B cell (primary cell): ENCODE results near the gene GSDME. TPM values are rescaled to one million over a fixed set of nuclear protein-coding genes. Genes with fewer than 3 reads are reported as not detected.

Experiments used
- ATAC-seq: fragments of 200-7000 bp; cut with Tn5 transposase; one replicate; pipeline ENCODE4 v1.10.0; 2021; ENCODE audit warnings: low read depth, mild to moderate bottlenecking, moderate number of reproducible peaks, moderate library complexity
- CTCF ChIA-PET: fragments of 350-600 bp; sonication (Branson Sonifier 250); formaldehyde crosslinking; loops from one replicate; lab custom pipeline; 2021; ENCODE audit warnings: antibody characterized with exemption, inconsistent platforms; lab: Charles Lee
- POLR2A ChIA-PET: fragments of 350-600 bp; sonication (Branson Sonifier 250); formaldehyde crosslinking; loops from one replicate; lab custom pipeline; 2021; ENCODE audit warnings: antibody characterized with exemption; lab: Charles Lee
- DNase-seq: peaks from one replicate; pipeline ENCODE4 v3.0.0; 2013
- H2AFZ ChIP-seq: 2 replicates; pipeline ENCODE4 v1.6.1; 2012; ENCODE audit warnings: mild to moderate bottlenecking, low read depth, low read length; ENCODE audit not compliant: insufficient read depth, poor library complexity, severe bottlenecking
- H3K27ac ChIP-seq, 2 donors: 1 replicate in 1 of 2; 2 replicates in 1 of 2; pipeline ENCODE4 v1.5.1; 2012 to 2013; ENCODE audit warnings: low read length in 2 of 2, mild to moderate bottlenecking in 2 of 2, moderate library complexity in 1 of 2
- H3K27me3 ChIP-seq, 4 experiments: fragments of 200-600 bp in 1 of 4; sonication (generic) in 1 of 4; replicated peaks in 1 of 4; 1 replicate in 2 of 4; 2 replicates in 2 of 4; pipeline versions ENCODE4 v1.6.1 to v1.7.0; 2013 to 2016; ENCODE audit warnings: low read length in 3 of 4, mild to moderate bottlenecking in 2 of 4, mixed read lengths in 1 of 4, moderate library complexity in 1 of 4; ENCODE audit not compliant: insufficient read depth in 4 of 4, control insufficient read depth in 3 of 4; ENCODE audit errors: control extremely low read depth in 1 of 4
- H3K36me3 ChIP-seq, 2 experiments: replicated peaks in 1 of 2; 1 replicate in 1 of 2; 2 replicates in 1 of 2; pipeline versions ENCODE4 v1.6.1 to v1.7.1; 2013; ENCODE audit warnings: low read length in 1 of 2; ENCODE audit not compliant: insufficient read depth in 2 of 2, control insufficient read depth in 1 of 2; ENCODE audit errors: control extremely low read depth in 1 of 2, extremely low read depth in 1 of 2
- H3K4me1 ChIP-seq, 2 donors: fragments of 200-600 bp in 1 of 2; sonication (generic) in 1 of 2; 1 replicate in 1 of 2; 2 replicates in 1 of 2; pipeline versions ENCODE4 v1.5.1 to v1.6.1; 2013 to 2017; ENCODE audit warnings: low read length in 2 of 2; ENCODE audit not compliant: control insufficient read depth in 2 of 2, insufficient read depth in 2 of 2
- H3K4me2 ChIP-seq: replicated peaks from 2 replicates; pipeline ENCODE3; 2012; ENCODE audit warnings: mild to moderate bottlenecking, low read depth, low read length; ENCODE audit not compliant: poor library complexity, severe bottlenecking
- H3K4me3 ChIP-seq, 5 experiments: fragments of 200-600 bp in 1 of 5; sonication (generic) in 1 of 5; 1 replicate in 3 of 5; 2 replicates in 2 of 5; pipeline versions ENCODE4 v1.5.1 to v1.7.0; 2011 to 2016; ENCODE audit warnings: low read length in 4 of 5, mild to moderate bottlenecking in 4 of 5, low read depth in 2 of 5, control low read depth in 1 of 5, moderate library complexity in 1 of 5; ENCODE audit not compliant: insufficient read depth in 1 of 5; ENCODE audit errors: control extremely low read depth in 1 of 5, extremely low read depth in 1 of 5
- H3K79me2 ChIP-seq: fragments of 200-600 bp; sonication (generic); one replicate; pipeline ENCODE4 v1.6.0; 2016; ENCODE audit warnings: low read length; ENCODE audit not compliant: control insufficient read depth, insufficient read depth
- H3K9ac ChIP-seq: fragments of 200-600 bp; sonication (generic); 2 replicates; pipeline ENCODE4 v1.6.1; 2017; ENCODE audit warnings: mild to moderate bottlenecking, low read length, moderate library complexity
- H3K9me3 ChIP-seq, 3 donors: one replicate each; pipeline versions ENCODE4 v1.6.1 to v1.7.1; 2013; ENCODE audit warnings: low read length in 2 of 3; ENCODE audit not compliant: control insufficient read depth in 2 of 3, insufficient read depth in 1 of 3; ENCODE audit errors: control extremely low read depth in 1 of 3
- H4K20me1 ChIP-seq: 2 replicates; pipeline ENCODE4 v1.6.0; 2012; ENCODE audit warnings: mild to moderate bottlenecking, low read length; ENCODE audit not compliant: insufficient read depth, control insufficient read depth, poor library complexity, severe bottlenecking
- H3K27ac Mint-ChIP-seq: one replicate; pipeline ENCODE4 v1.8.0; 2021; ENCODE audit warnings: mixed read lengths
- H3K27me3 Mint-ChIP-seq: one replicate; pipeline ENCODE4 v1.8.0; 2021; ENCODE audit warnings: mixed read lengths
- H3K4me1 Mint-ChIP-seq: one replicate; pipeline ENCODE4 v1.8.0; 2021; ENCODE audit warnings: mixed read lengths
- H3K4me3 Mint-ChIP-seq: one replicate; pipeline ENCODE4 v1.8.0; 2021; ENCODE audit warnings: mixed read lengths
- H3K9me3 Mint-ChIP-seq: one replicate; pipeline ENCODE4 v1.8.0; 2022; ENCODE audit warnings: mixed read lengths; ENCODE audit not compliant: insufficient read depth
- CTCF ChIP-seq: fragments of 200-600 bp; IDR thresholded peaks from one replicate; pipeline ENCODE4 v1.8.0; 2022; ENCODE audit warnings: antibody characterized with exemption, mild to moderate bottlenecking
- EZH2 ChIP-seq: IDR thresholded peaks from 2 replicates; pipeline ENCODE4 v1.6.1; 2012; ENCODE audit warnings: borderline replicate concordance, low read depth, mild to moderate bottlenecking, moderate library complexity, low read length; ENCODE audit not compliant: insufficient read depth, poor library complexity, severe bottlenecking
- WGBS: methylation state at CpG from one replicate; pipeline ENCODE4 v1.1.5; 2013; ENCODE audit warnings: missing lambda C conversion rate; ENCODE audit not compliant: insufficient coverage; 5-methylcytosine and 5-hydroxymethylcytosine counted together
- intact Hi-C: fragments of 100-400 bp; cut with micrococcal nuclease; formaldehyde crosslinking; loops from one replicate; pipeline ENCODE4 v1.10.0; 2022
- polyA plus RNA-seq: library from polyadenylated mRNA; depleted of rRNA; stranded (reverse); fragments of >200 nt; gene quantifications from 2 replicates; pipeline ENCODE4 v1.2.3, GENCODE V29; 2012
- total RNA-seq, 2 donors: library from RNA; stranded (reverse); fragments of 120-200 nt in 1 of 2; gene quantifications; 1 replicate in 1 of 2; 2 replicates in 1 of 2; pipeline versions ENCODE4 v1.2.3 to v1.2.4, GENCODE V29; 2013 to 2022

GSDME gene
- total and polyA plus RNA-seq, 2 donors (not counting 1 experiment from before 2014, with no cell fraction given), result 7.0 to 11.9 TPM

- H3K79me2 ChIP-seq, result no peaks in the 10 kb centered on the region
- no peak overlapping the region for H3K9ac ChIP-seq
- WGBS, result 98% methylated on average over 5 of the region's 8 CpGs
- ATAC-seq, result no peak
- ChIA-PET CTCF (interaction anchor here (1.2 to 3.0 kb wide), 4 partner anchors 9 to 378 kb away, joined by 3 to 14 read pairs (median 8); no protein-coding TSS in a partner anchor), POLR2A (no interaction called here)
- no peak overlapping the region for H3K4me2 ChIP-seq
- no peaks in the 10 kb centered on the region for H3K27me3 ChIP-seq
- no peak overlapping the region for H2AFZ ChIP-seq
- no peaks in the 10 kb centered on the region for H3K27me3 Mint-ChIP-seq
- no peak overlapping the region for H3K4me3 Mint-ChIP-seq
- no peak for DNase-seq
- no peak overlapping the region for H3K27ac ChIP-seq
- no peak for TF ChIP-seq EZH2
- TF ChIP-seq CTCF, result no peak
- H3K36me3 ChIP-seq, result no peaks in the 10 kb centered on the region
- H3K4me3 ChIP-seq, result no peak overlapping the region
- H4K20me1 ChIP-seq, result no peaks in the 10 kb centered on the region
- H3K4me1 Mint-ChIP-seq, result peaks cover 49% of the 10 kb centered on the region
- peaks cover 44 to 48% of the 10 kb centered on the region in 2 donors for H3K4me1 ChIP-seq
- intact Hi-C loops, result loop anchor here (10.0 kb wide), 1 partner anchor 410 kb away; the partner anchor contains the start of gene CYCS
- peaks cover 0 to 6% (median 0%) of the 10 kb centered on the region in 3 donors for H3K9me3 ChIP-seq
- no peak overlapping the region for H3K27ac Mint-ChIP-seq
- H3K9me3 Mint-ChIP-seq, result no peaks in the 10 kb centered on the region
These were observed 42.6 kb downstream of the GSDME start for GRCh38 chr7:24714676-24715010.

- no peak overlapping the region for H3K4me2 ChIP-seq
- no peaks in the 10 kb centered on the region for H3K9me3 Mint-ChIP-seq
These were observed 43.2 kb downstream of the GSDME start for GRCh38 chr7:24713850-24714675.

More at GRCh38 chr7:24713850-24714675, 43.2 kb downstream of the GSDME start:
- POLR2A ChIA-PET, result no interaction called here
- no peaks in the 10 kb centered on the region for H3K9me3 ChIP-seq
- ATAC-seq (no peak), DNase-seq (no peak)
- no peaks in the 10 kb centered on the region for H3K36me3 ChIP-seq
- H2AFZ ChIP-seq, result no peak overlapping the region
- Mint-ChIP-seq H3K27me3 (no peaks in the 10 kb centered on the region), H3K4me1 (peaks cover 43% of the 10 kb centered on the region), H3K27ac (no peak overlapping the region), H3K4me3 (no peak overlapping the region)
- H3K79me2 ChIP-seq, result no peaks in the 10 kb centered on the region
- H3K4me3 ChIP-seq, result no peak overlapping the region
- no peak overlapping the region for H3K9ac ChIP-seq
- WGBS, result 92% methylated on average over 14 of the region's 14 CpGs
- no peaks in the 10 kb centered on the region for H3K27me3 ChIP-seq
- CTCF ChIA-PET, result interaction anchor here (1.2 to 3.0 kb wide), 3 partner anchors 8 to 128 kb away, joined by 3 to 14 read pairs (median 13); no protein-coding TSS in a partner anchor
- intact Hi-C loops, result loop anchor here (10.0 kb wide), 1 partner anchor 411 kb away; the partner anchor contains the start of gene CYCS
- H4K20me1 ChIP-seq, result no peaks in the 10 kb centered on the region
- H3K4me1 ChIP-seq, result peaks cover 38 to 42% of the 10 kb centered on the region in 2 donors
- no peak for TF ChIP-seq CTCF
- TF ChIP-seq EZH2, result no peak
- H3K27ac ChIP-seq, result no peak overlapping the region
